PC-9 (cell line): ENCODE results near the gene SDR42E1. TPM values are rescaled to one million over a fixed set of nuclear protein-coding genes. Genes with fewer than 3 reads are reported as not detected.

Source experiments
- BruUV-seq: library from RNA; stranded (reverse); fragments of 400-500 nt; replicated peaks from 2 replicates; lab custom pipeline; 2021; lab: Mats Ljungman, UMichigan
- CTCF ChIA-PET: fragments of 300-600 bp; sonication (Branson Sonifier 250); formaldehyde crosslinking; loops from one replicate; lab custom pipeline; 2022; ENCODE audit warnings: antibody characterized with exemption; lab: Charles Lee
- POLR2A ChIA-PET: fragments of 300-600 bp; sonication (Branson Sonifier 250); formaldehyde crosslinking; loops from one replicate; lab custom pipeline; 2022; ENCODE audit warnings: antibody characterized with exemption; ENCODE audit not compliant: unreplicated experiment; lab: Charles Lee
- DNase-seq, 2 experiments: peaks; one replicate each; pipeline versions ENCODE4 v3.0.0 to v3.0.0-alpha.2; 2015 to 2022; ENCODE audit warnings: mixed read lengths in 1 of 2
- H2AFZ ChIP-seq: fragments of 200-600 bp; sonication (generic); 2 replicates; pipeline ENCODE4 v1.8.1; 2017; ENCODE audit warnings: antibody characterized with exemption
- H3F3A ChIP-seq: fragments of 200-600 bp; sonication (generic); 2 replicates; pipeline ENCODE4 v1.8.1; 2017; ENCODE audit warnings: antibody characterized with exemption, mild to moderate bottlenecking, low read depth; ENCODE audit not compliant: insufficient read depth
- H3K27ac ChIP-seq: fragments of 200-600 bp; sonication (generic); 2 replicates; pipeline ENCODE4 v1.6.1; 2016; ENCODE audit warnings: mixed run types
- H3K27me3 ChIP-seq: fragments of 200-600 bp; sonication (generic); 2 replicates; pipeline ENCODE4 v1.6.1; 2016; ENCODE audit warnings: low read depth, mixed run types; ENCODE audit not compliant: insufficient read depth
- H3K36me3 ChIP-seq: fragments of 200-600 bp; sonication (generic); 2 replicates; pipeline ENCODE4 v1.6.1; 2016; ENCODE audit warnings: low read depth, mixed run types
- H3K4me1 ChIP-seq: fragments of 200-600 bp; sonication (generic); replicated peaks from 2 replicates; pipeline ENCODE4 v1.6.1; 2016; ENCODE audit warnings: mixed run types; ENCODE audit not compliant: insufficient read depth
- H3K4me2 ChIP-seq: fragments of 200-600 bp; sonication (generic); 2 replicates; pipeline ENCODE4 v1.6.1; 2017; ENCODE audit warnings: mixed run types
- H3K4me3 ChIP-seq: fragments of 200-600 bp; sonication (generic); 2 replicates; pipeline ENCODE4 v1.6.1; 2016; ENCODE audit warnings: mixed run types
- H3K79me2 ChIP-seq: fragments of 200-600 bp; sonication (generic); 2 replicates; pipeline ENCODE4 v1.6.1; 2017; ENCODE audit warnings: low read depth, mixed run types
- H3K9me2 ChIP-seq: fragments of 200-600 bp; sonication (generic); 2 replicates; pipeline ENCODE4 v1.8.1; 2017; ENCODE audit warnings: mild to moderate bottlenecking; ENCODE audit not compliant: insufficient read depth
- H3K9me3 ChIP-seq: fragments of 200-600 bp; sonication (generic); 2 replicates; pipeline ENCODE4 v1.8.1; 2016; ENCODE audit warnings: low read depth; ENCODE audit not compliant: insufficient read depth
- H4K20me1 ChIP-seq: fragments of 200-600 bp; sonication (generic); 2 replicates; pipeline ENCODE4 v1.8.1; 2017; ENCODE audit not compliant: insufficient read depth
- CTCF ChIP-seq: fragments of 200-600 bp; sonication (generic); conservative IDR thresholded peaks from 2 replicates; pipeline ENCODE4 v1.6.1; 2017; ENCODE audit warnings: mixed run types, antibody characterized with exemption, mild to moderate bottlenecking, moderate library complexity
- EZH2 ChIP-seq: fragments of 200-600 bp; sonication (generic); IDR thresholded peaks from 2 replicates; pipeline ENCODE4 v1.8.0; 2017; ENCODE audit warnings: antibody characterized with exemption, low read depth
- intact Hi-C: fragments of 100-400 bp; cut with micrococcal nuclease; formaldehyde crosslinking; loops from one replicate; pipeline ENCODE4 v1.10.0; 2022; ENCODE audit not compliant: unreplicated experiment
- total RNA-seq: library from RNA; stranded (reverse); gene quantifications from 2 replicates; pipeline ENCODE4 v1.2.3, GENCODE V29; 2021

SDR42E1 gene
- total RNA-seq, 1 experiment from 2014 or later = 11.6 TPM

- ChIA-PET CTCF (no interaction called here), POLR2A (no interaction called here)
- BruUV-seq = no TSS peak
Observed at GRCh38 chr16:82042144-82042543, 30.9 kb upstream of the SDR42E1 start.

GRCh38 chr16:82041542-82041941, 30.3 kb upstream of the SDR42E1 start:
- DNase-seq = no peak
- Histone ChIP-seq H3K36me3 (no peaks in the 10 kb centered on the region), H4K20me1 (no peaks in the 10 kb centered on the region), H3K79me2 (no peaks in the 10 kb centered on the region), H3K27me3 (peaks cover 57% of the 10 kb centered on the region), H3K4me3 (no peak overlapping the region), H2AFZ (no peak overlapping the region), H3K4me2 (no peak overlapping the region), H3F3A (no peaks in the 10 kb centered on the region), H3K4me1 (no peaks in the 10 kb centered on the region), H3K9me3 (no peaks in the 10 kb centered on the region; the same call in 1 of the 2 replicates), H3K9me2 (no peaks in the 10 kb centered on the region), H3K27ac (no peak overlapping the region)
- BruUV-seq = no TSS peak
- ChIA-PET POLR2A (no interaction called here), CTCF (no interaction called here)
- no peak for TF ChIP-seq CTCF
- intact Hi-C loops = no loop called here

More at GRCh38 chr16:82042144-82042543, 30.9 kb upstream of the SDR42E1 start:
- Histone ChIP-seq H3K36me3 (no peaks in the 10 kb centered on the region), H3K9me2 (no peaks in the 10 kb centered on the region), H3K4me2 (no peak overlapping the region), H4K20me1 (no peaks in the 10 kb centered on the region), H3F3A (no peaks in the 10 kb centered on the region), H3K4me3 (no peak overlapping the region), H3K27me3 (peaks cover 59% of the 10 kb centered on the region), H3K4me1 (no peaks in the 10 kb centered on the region), H3K79me2 (no peaks in the 10 kb centered on the region), H3K27ac (no peak overlapping the region), H2AFZ (no peak overlapping the region), H3K9me3 (no peaks in the 10 kb centered on the region; the same call in 1 of the 2 replicates)
- TF ChIP-seq EZH2 (no peak), CTCF (no peak)
- intact Hi-C loops = no loop called here
- DNase-seq = no peak

GRCh38 chr16:82040296-82040695, 29.0 kb upstream of the SDR42E1 start:
- POLR2A ChIA-PET = no interaction called here
- Histone ChIP-seq H3K27me3 (peaks cover 57% of the 10 kb centered on the region; the same call in 1 of the 2 replicates), H3K4me2 (no peak overlapping the region), H3F3A (no peaks in the 10 kb centered on the region), H4K20me1 (no peaks in the 10 kb centered on the region), H2AFZ (no peak overlapping the region), H3K79me2 (no peaks in the 10 kb centered on the region), H3K4me1 (no peaks in the 10 kb centered on the region), H3K27ac (no peak overlapping the region), H3K36me3 (no peaks in the 10 kb centered on the region), H3K4me3 (no peak overlapping the region), H3K9me2 (no peaks in the 10 kb centered on the region), H3K9me3 (no peaks in the 10 kb centered on the region; the same call in 1 of the 2 replicates)
- intact Hi-C loops = no loop called here
- BruUV-seq = no TSS peak
- DNase-seq = no peak
- no peak for TF ChIP-seq CTCF
- TF ChIP-seq EZH2 = no peak
- CTCF ChIA-PET = interaction anchor here (1.2 kb wide), 1 partner anchor 87 kb away, joined by 3 read pairs; no protein-coding TSS in a partner anchor
